ENCODE results near the gene CACNG5.

DNA sequence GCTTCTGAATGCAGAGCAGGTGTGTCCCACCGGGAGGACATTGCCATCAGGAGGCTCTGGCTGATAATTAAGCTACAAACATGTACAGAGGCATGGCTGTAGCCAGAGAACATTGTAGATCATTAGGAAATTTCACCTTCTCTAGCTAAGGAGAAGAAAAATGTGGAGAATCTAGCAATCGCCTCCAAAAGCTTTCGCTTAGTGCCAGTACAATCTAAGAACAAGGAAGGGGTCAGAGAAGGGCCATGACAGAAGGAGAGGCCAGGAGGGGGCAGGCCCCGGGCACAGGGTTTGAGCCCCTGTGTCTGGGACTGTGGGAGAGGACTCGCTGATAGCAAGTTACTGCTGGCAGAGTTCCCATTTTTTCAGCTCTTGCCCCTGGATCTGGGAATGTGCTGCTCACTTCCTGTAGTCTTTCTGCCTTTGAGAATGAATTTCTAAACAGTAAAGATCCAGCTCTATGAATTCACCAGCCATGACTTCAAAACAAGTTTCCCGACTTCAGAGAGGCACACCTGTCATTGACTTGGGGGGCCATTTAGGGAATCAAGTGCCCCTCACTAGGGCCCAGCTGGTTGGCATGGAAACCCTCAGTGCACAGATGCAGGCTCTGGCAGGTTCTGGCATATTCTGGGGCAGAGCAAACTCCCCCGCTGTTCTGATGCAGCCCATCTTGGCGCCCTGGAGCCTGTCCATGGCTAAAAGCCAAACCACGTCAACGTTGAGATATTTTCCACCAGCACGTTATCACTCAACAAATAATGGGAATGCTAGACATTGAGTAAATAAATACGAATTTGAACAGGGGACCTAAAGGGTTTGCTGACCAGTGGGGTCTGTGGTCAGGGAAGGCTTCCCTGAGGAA lies 70.1 kb downstream of the CACNG5 start:
- TF ChIP-seq, protein P1, sequence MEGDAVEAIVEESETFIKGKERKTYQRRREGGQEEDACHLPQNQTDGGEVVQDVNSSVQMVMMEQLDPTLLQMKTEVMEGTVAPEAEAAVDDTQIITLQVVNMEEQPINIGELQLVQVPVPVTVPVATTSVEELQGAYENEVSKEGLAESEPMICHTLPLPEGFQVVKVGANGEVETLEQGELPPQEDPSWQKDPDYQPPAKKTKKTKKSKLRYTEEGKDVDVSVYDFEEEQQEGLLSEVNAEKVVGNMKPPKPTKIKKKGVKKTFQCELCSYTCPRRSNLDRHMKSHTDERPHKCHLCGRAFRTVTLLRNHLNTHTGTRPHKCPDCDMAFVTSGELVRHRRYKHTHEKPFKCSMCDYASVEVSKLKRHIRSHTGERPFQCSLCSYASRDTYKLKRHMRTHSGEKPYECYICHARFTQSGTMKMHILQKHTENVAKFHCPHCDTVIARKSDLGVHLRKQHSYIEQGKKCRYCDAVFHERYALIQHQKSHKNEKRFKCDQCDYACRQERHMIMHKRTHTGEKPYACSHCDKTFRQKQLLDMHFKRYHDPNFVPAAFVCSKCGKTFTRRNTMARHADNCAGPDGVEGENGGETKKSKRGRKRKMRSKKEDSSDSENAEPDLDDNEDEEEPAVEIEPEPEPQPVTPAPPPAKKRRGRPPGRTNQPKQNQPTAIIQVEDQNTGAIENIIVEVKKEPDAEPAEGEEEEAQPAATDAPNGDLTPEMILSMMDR (IDR thresholded peaks at IDR 0.05), result no peak
- TF ChIP-seq POLR2A (IDR thresholded peaks at IDR 0.05) (no peak), POLR2AphosphoS5 (IDR thresholded peaks at IDR 0.05) (no peak)

Data from gastroesophageal sphincter (tissue), 3 donors.